ENCODE results near the gene MPHOSPH10.

Gene MPHOSPH10

DNA sequence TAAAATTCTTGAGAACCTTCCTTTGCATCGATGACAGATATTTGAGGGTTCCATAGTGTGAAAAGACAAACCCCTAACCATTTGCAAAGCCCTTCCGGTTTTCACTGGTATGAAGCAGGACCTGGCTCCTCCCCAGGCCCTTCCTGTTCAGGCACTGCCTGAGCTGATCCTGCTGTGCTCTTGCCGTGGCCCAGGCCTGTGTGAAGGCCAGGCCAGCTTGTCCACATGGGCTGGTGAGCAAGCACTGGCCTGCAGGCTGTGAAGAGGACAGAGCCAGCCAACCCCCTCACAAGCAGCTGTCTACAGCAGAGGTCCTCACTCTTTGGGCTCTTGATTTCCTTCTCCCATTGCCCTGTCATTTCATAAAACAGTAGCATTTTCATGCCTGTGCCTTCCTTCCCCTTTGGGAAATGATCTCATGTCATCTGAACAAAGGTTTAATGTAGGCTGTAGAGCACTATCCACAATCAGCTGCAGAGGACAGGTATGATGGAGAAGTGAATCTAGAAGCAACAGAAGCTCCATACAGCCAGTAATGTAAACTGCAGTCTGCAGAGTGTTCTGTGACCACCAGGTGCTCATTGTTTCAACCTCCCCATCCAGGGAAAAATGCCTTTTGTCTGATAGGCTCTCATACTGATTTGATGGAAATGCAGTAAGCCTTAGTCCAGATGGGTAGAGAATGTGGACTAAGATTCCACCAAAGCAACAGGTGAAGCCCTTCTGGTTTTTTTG lies 19.8 kb downstream of the MPHOSPH10 start:
- H3K27ac ChIP-seq (ENCODE audit: low read depth, low read length): no peak overlapping the region
- no peaks in the 10 kb centered on the region for H3K27me3 ChIP-seq (ENCODE audit: control insufficient read depth, insufficient read depth, low read length)
- H3K4me3 ChIP-seq (ENCODE audit: low read depth, low read length): no peak overlapping the region
- H3K9ac ChIP-seq (ENCODE audit: low read depth, low read length): no peak overlapping the region
- H3K9me3 ChIP-seq (ENCODE audit: control insufficient read depth, insufficient read depth, low read length): no peaks in the 10 kb centered on the region
- H3K36me3 ChIP-seq (ENCODE audit: control insufficient read depth, insufficient read depth, low read length): peaks cover 49% of the 10 kb centered on the region
- H3K4me1 ChIP-seq (ENCODE audit: control insufficient read depth, insufficient read depth, low read length): no peaks in the 10 kb centered on the region

DNA sequence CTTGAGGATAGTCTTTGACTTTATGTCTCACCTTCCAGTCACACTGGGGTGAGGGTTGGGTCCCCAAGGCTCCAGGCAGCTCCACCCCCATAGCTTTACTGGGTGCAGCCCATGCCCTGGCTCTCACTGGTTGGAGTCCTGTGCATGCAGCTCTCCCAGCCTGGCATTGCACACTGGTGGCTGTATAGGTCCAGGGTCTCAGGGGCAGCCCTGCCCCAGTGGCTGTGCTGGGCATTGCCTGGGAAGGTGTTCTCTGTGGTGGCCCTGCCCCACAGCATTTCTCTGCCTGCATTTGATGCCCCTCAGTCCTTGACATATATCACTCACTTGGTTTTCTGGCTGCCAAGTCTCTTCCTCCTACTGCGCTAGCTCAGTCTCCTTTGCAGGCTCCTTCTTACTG lies 21.2 kb downstream of the MPHOSPH10 start:
- no peak overlapping the region for H3K9ac ChIP-seq (ENCODE audit: low read depth, low read length)
- no peak overlapping the region for H3K27ac ChIP-seq (ENCODE audit: low read depth, low read length)
- peaks cover 37% of the 10 kb centered on the region for H3K36me3 ChIP-seq (ENCODE audit: control insufficient read depth, insufficient read depth, low read length)
- H3K4me1 ChIP-seq (ENCODE audit: control insufficient read depth, insufficient read depth, low read length): peaks cover 2% of the 10 kb centered on the region; the same call in 1 of the 2 replicates
- H3K27me3 ChIP-seq (ENCODE audit: control insufficient read depth, insufficient read depth, low read length): no peaks in the 10 kb centered on the region
- H3K9me3 ChIP-seq (ENCODE audit: control insufficient read depth, insufficient read depth, low read length): no peaks in the 10 kb centered on the region
- H3K4me3 ChIP-seq (ENCODE audit: low read depth, low read length): no peak overlapping the region

DNA sequence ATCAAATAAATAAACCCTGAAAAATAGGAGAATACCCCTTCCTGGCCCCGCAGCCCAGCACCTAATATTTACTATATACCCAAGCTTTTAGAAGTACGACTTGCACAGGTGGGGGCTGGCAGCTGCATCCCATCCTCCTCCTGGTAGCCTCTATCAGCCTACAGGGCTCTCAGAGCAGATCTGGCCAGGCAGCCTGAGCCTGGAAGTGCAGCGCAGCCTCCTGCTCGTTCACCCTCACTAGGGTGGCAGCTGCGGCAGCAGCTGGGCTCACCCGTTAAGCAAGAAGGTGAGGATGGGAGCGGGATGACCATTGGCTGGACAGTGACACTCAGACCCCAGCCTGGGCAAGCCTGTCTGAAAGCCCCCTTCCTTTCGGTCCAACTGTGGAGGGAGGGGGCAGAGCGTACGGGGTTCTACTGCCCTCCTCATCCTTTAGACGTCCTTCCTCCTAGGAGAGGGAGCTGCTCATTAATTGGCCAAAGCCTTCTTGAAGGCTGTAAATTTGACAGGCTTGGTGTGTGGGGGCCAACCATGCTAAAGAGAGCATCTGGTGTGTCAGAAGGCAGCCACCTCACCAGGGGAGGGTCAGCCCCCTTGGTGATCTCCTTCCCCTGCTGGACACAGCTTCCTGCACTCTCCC lies 23.3 kb downstream of the MPHOSPH10 start:
- no peaks in the 10 kb centered on the region for H3K27me3 ChIP-seq (ENCODE audit: control insufficient read depth, insufficient read depth, low read length)
- H3K9me3 ChIP-seq (ENCODE audit: control insufficient read depth, insufficient read depth, low read length): no peaks in the 10 kb centered on the region
- no peak overlapping the region for H3K4me3 ChIP-seq (ENCODE audit: low read depth, low read length)
- peaks cover 6% of the 10 kb centered on the region for H3K4me1 ChIP-seq (ENCODE audit: control insufficient read depth, insufficient read depth, low read length)
- no peak overlapping the region for H3K27ac ChIP-seq (ENCODE audit: low read depth, low read length)
- H3K36me3 ChIP-seq (ENCODE audit: control insufficient read depth, insufficient read depth, low read length): peaks cover 18% of the 10 kb centered on the region
- H3K9ac ChIP-seq (ENCODE audit: low read depth, low read length): no peak overlapping the region

DNA sequence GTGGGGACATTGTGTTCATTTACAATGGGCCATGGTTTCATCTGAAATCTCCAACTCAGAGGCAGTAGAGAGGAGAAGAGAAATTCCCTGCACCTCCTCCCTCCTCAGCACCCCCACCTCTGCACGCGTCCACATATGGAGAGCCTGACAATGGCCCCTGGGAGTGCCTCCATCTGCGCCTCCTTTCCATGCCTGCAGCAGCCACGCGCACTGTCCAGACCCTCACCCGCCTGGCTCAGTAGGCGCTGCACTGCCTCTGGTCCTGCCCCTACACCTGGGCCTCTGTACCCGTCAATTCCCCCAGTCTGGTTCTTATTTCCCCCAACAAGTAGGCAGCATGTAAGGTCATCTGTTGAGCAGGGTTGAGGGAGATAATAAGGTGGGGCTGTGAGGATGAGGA lies 23.8 kb downstream of the MPHOSPH10 start:
- H3K27me3 ChIP-seq (ENCODE audit: control insufficient read depth, insufficient read depth, low read length): no peaks in the 10 kb centered on the region
- H3K36me3 ChIP-seq (ENCODE audit: control insufficient read depth, insufficient read depth, low read length): peaks cover 12% of the 10 kb centered on the region
- peaks cover 6% of the 10 kb centered on the region for H3K4me1 ChIP-seq (ENCODE audit: control insufficient read depth, insufficient read depth, low read length)
- no peaks in the 10 kb centered on the region for H3K9me3 ChIP-seq (ENCODE audit: control insufficient read depth, insufficient read depth, low read length)
- H3K27ac ChIP-seq (ENCODE audit: low read depth, low read length): no peak overlapping the region
- H3K9ac ChIP-seq (ENCODE audit: low read depth, low read length): no peak overlapping the region
- H3K4me3 ChIP-seq (ENCODE audit: low read depth, low read length): no peak overlapping the region

DNA sequence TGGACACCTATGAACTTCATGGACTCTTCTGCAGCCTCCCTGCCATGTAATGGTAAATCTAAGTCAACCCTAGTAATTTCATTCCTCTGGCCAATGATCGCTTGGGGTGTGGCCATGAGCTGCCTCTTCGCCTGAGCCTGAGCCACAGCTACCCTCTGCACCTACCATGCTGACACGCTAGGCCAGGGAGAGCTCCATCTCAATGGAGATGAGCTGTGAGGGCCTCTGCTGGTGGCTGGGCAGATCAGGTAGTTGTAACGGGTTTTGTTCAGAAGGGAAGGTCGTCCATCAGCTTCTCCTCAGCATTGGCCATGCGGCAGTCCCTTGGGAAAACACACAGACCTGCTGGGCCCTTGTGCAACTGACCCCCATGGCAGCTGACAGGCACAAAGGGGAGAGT lies 24.4 kb downstream of the MPHOSPH10 start:
- no peaks in the 10 kb centered on the region for H3K9me3 ChIP-seq (ENCODE audit: control insufficient read depth, insufficient read depth, low read length)
- no peak overlapping the region for H3K4me3 ChIP-seq (ENCODE audit: low read depth, low read length)
- peaks cover 7% of the 10 kb centered on the region for H3K36me3 ChIP-seq (ENCODE audit: control insufficient read depth, insufficient read depth, low read length)
- H3K27ac ChIP-seq (ENCODE audit: low read depth, low read length): no peak overlapping the region
- H3K27me3 ChIP-seq (ENCODE audit: control insufficient read depth, insufficient read depth, low read length): no peaks in the 10 kb centered on the region
- peaks cover 6% of the 10 kb centered on the region for H3K4me1 ChIP-seq (ENCODE audit: control insufficient read depth, insufficient read depth, low read length)
- H3K9ac ChIP-seq (ENCODE audit: low read depth, low read length): no peak overlapping the region

DNA sequence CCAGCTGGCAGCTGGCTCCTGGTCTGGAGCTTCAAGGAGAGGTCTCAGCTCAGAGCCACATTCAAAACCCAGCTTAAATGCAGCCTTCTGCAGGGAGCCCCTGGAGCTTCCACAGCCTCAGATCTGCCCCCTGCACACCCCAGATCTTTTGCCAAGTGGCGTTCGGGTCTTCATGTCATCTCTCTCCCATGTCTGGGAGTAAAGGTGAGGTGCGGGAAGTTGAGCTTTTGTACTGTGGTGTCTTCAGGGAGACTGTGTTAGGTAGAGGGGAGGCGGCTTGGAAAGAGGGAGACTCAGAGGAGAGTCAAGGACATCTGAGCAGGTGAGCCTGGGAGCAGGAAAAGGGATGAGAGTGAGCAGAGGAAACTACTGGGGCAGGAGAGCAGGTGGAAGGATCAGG lies 25.4 kb downstream of the MPHOSPH10 start:
- H3K36me3 ChIP-seq (ENCODE audit: control insufficient read depth, insufficient read depth, low read length): no peaks in the 10 kb centered on the region
- H3K27ac ChIP-seq (ENCODE audit: low read depth, low read length): no peak overlapping the region
- H3K9ac ChIP-seq (ENCODE audit: low read depth, low read length): no peak overlapping the region
- H3K27me3 ChIP-seq (ENCODE audit: control insufficient read depth, insufficient read depth, low read length): no peaks in the 10 kb centered on the region
- H3K4me1 ChIP-seq (ENCODE audit: control insufficient read depth, insufficient read depth, low read length): peaks cover 6% of the 10 kb centered on the region
- H3K4me3 ChIP-seq (ENCODE audit: low read depth, low read length): no peak overlapping the region
- H3K9me3 ChIP-seq (ENCODE audit: control insufficient read depth, insufficient read depth, low read length): no peaks in the 10 kb centered on the region

DNA sequence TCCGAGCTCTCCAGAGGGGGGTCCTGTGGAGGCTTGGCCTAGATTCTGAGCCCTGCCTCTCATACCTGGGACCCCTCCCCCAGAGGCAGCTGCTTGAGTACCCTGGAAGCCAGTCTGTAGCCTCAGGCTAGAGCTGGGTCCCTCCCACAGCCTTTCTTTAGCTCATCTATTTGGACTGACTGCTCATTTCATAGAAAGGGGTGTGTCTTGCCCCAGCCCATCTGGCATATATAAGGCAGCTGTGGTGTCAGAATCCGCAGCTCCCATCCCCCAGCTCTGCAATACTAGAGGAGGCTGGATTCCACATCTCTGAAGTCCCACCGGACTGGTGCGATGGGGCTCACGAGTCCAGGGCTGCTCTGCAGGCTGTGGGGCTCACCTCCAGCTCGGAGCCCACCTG lies 26.1 kb downstream of the MPHOSPH10 start:
- Histone ChIP-seq H3K9me3 (ENCODE audit: control insufficient read depth, insufficient read depth, low read length) (no peaks in the 10 kb centered on the region), H3K4me3 (ENCODE audit: low read depth, low read length) (no peak overlapping the region), H3K27ac (ENCODE audit: low read depth, low read length) (no peak overlapping the region), H3K4me1 (ENCODE audit: control insufficient read depth, insufficient read depth, low read length) (peaks cover 6% of the 10 kb centered on the region), H3K27me3 (ENCODE audit: control insufficient read depth, insufficient read depth, low read length) (no peaks in the 10 kb centered on the region), H3K36me3 (ENCODE audit: control insufficient read depth, insufficient read depth, low read length) (no peaks in the 10 kb centered on the region), H3K9ac (ENCODE audit: low read depth, low read length) (no peak overlapping the region)

DNA sequence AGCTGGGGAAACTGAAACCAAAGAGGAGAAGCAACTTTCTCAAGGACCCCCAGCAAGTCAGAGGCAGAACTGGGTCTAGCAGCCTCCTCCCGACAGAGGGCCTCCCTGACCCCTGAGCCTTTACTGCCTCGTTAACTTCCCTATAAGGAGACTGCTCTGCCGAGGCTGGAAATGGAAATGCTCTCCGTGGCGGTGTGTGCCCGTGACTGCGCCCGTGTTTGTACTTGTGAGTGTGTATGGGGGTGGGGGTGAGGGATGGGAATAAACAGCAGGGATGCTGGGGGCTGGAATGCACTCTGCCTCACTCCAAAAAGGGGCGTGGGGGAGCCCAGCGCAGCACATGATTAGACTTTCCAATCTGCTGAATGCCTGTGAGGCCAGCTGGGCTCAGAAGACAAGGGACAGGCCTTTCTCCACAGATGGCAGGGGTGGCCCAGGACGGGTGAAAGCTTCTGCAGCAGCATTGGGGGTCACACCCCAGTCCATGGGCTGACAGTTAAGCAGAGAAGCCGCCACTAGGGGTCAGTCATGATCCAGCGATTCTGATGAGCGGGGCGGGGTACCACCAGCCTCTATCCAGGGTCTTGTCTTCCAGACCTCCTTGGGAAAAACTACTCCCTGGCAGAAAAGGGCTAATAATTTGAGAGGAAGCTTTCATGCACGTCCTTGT lies 26.8 kb downstream of the MPHOSPH10 start:
- Histone ChIP-seq H3K9me3 (ENCODE audit: control insufficient read depth, insufficient read depth, low read length) (no peaks in the 10 kb centered on the region), H3K4me3 (ENCODE audit: low read depth, low read length) (no peak overlapping the region), H3K27ac (ENCODE audit: low read depth, low read length) (no peak overlapping the region), H3K4me1 (ENCODE audit: control insufficient read depth, insufficient read depth, low read length) (peaks cover 6% of the 10 kb centered on the region), H3K27me3 (ENCODE audit: control insufficient read depth, insufficient read depth, low read length) (no peaks in the 10 kb centered on the region), H3K36me3 (ENCODE audit: control insufficient read depth, insufficient read depth, low read length) (no peaks in the 10 kb centered on the region), H3K9ac (ENCODE audit: low read depth, low read length) (no peak overlapping the region)

DNA sequence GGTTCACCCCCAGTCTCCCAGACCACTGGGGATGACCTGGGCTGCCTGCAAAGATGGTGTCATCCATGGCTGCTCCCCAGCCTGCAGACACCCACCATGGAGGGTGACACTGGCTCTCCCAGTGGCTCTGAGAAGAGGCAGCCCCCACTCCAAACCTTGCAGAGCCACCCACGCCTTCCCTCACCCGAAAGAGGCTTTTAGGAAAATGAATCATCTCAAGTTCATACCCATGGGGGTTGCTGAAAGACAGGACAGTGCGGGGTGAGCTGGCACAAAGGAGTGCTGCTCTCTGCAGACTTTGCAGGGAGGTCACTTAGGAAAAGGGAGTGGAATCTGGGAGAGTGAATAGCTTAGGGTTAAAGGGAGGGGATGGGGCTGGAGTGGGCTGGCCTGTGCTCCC lies 36.4 kb downstream of the MPHOSPH10 start:
- no peaks in the 10 kb centered on the region for H3K9me3 ChIP-seq (ENCODE audit: control insufficient read depth, insufficient read depth, low read length)
- H3K4me1 ChIP-seq (ENCODE audit: control insufficient read depth, insufficient read depth, low read length): no peaks in the 10 kb centered on the region
- H3K27ac ChIP-seq (ENCODE audit: low read depth, low read length): no peak overlapping the region
- no peak overlapping the region for H3K4me3 ChIP-seq (ENCODE audit: low read depth, low read length)
- no peak overlapping the region for H3K9ac ChIP-seq (ENCODE audit: low read depth, low read length)
- H3K27me3 ChIP-seq (ENCODE audit: control insufficient read depth, insufficient read depth, low read length): no peaks in the 10 kb centered on the region
- no peaks in the 10 kb centered on the region for H3K36me3 ChIP-seq (ENCODE audit: control insufficient read depth, insufficient read depth, low read length)

DNA sequence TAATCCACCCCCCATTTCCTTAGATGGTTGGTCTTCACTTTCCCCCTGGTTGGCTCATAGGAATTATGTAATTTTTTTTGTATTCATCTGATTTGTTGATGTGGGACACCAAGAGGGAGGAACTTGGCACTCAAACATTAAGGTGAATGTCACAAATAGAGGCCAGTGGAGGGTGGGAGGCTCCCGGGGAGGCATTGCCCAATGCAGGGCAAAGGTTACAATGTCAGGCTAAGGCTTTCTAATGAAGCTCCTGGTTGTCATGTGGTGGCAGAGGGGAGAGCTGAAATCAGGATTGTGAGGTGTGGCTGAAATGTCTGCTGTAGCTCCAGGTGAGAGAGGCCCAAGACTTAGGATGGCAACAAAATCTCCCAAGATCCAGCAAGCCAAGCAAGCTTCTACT lies 42.7 kb downstream of the MPHOSPH10 start:
- Histone ChIP-seq H3K27me3 (ENCODE audit: control insufficient read depth, insufficient read depth, low read length) (no peaks in the 10 kb centered on the region), H3K9ac (ENCODE audit: low read depth, low read length) (no peak overlapping the region), H3K4me3 (ENCODE audit: low read depth, low read length) (no peak overlapping the region), H3K27ac (ENCODE audit: low read depth, low read length) (no peak overlapping the region), H3K9me3 (ENCODE audit: control insufficient read depth, insufficient read depth, low read length) (no peaks in the 10 kb centered on the region), H3K36me3 (ENCODE audit: control insufficient read depth, insufficient read depth, low read length) (no peaks in the 10 kb centered on the region), H3K4me1 (ENCODE audit: control insufficient read depth, insufficient read depth, low read length) (no peaks in the 10 kb centered on the region)

DNA sequence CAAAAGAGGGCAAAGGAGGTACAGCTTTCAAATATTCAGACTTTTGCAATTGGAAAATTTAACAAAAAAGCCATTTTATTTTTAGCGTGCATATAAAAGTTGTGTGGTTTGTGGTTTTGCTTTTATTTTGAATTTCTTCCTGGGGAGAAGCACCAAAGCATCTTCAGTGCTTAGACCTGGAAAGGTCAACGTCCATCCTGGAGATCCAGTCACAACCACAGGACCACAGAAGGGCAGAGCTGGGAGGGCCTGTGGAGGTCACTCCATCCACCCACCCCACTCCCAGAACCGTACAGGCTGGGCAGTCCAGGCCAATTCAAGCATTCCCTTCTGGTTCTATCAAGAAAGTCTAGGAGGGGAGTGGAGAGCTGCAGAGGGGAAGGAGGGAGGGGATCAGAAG lies 43.8 kb downstream of the MPHOSPH10 start:
- Histone ChIP-seq H3K9ac (ENCODE audit: low read depth, low read length) (no peak overlapping the region), H3K27ac (ENCODE audit: low read depth, low read length) (no peak overlapping the region), H3K36me3 (ENCODE audit: control insufficient read depth, insufficient read depth, low read length) (no peaks in the 10 kb centered on the region), H3K9me3 (ENCODE audit: control insufficient read depth, insufficient read depth, low read length) (no peaks in the 10 kb centered on the region), H3K27me3 (ENCODE audit: control insufficient read depth, insufficient read depth, low read length) (no peaks in the 10 kb centered on the region), H3K4me3 (ENCODE audit: low read depth, low read length) (no peak overlapping the region), H3K4me1 (ENCODE audit: control insufficient read depth, insufficient read depth, low read length) (no peaks in the 10 kb centered on the region)
